HepG2 (cell line): ENCODE measurements around the gene LDAH. TPM values are rescaled to one million over a fixed set of nuclear protein-coding genes. Genes with fewer than 3 reads are reported as not detected.
A peak's percentile ranks its signal among the peaks of the same experiment; 100 is the strongest.

ENCODE experiments used
- ATAC-seq: fragments of 200-7000 bp; cut with Tn5 transposase; 3 replicates; pipeline ENCODE4 v1.9.1; 2020; ENCODE audit warnings: mild to moderate bottlenecking, moderate library complexity
- BruUV-seq: library from RNA; stranded (reverse); fragments of 400-500 nt; replicated peaks from 2 replicates; lab custom pipeline; 2021; lab: Mats Ljungman, UMichigan
- CTCF ChIA-PET: fragments of 300-600 bp; formaldehyde crosslinking; extraction: SDS; loops from one replicate; lab custom pipeline; 2021; ENCODE audit warnings: low total read pairs, inconsistent platforms, low intra/inter-chr PET ratio; lab: Yijun Ruan, JAX
- POLR2A ChIA-PET: fragments of 350-600 bp; sonication (Branson Sonifier 250); formaldehyde crosslinking; loops from one replicate; lab custom pipeline; 2020; ENCODE audit warnings: antibody characterized with exemption, inconsistent platforms; lab: Yijun Ruan, JAX
- DNase-seq: peaks from one replicate; pipeline ENCODE4 v3.0.0-alpha.2; 2015; ENCODE audit warnings: low spot score
- FAIRE-seq: peaks from 3 replicates; lab custom pipeline; 2011; peaks lifted over from hg19 to GRCh38; lab: Jason Lieb, UNC
- H2AFZ ChIP-seq: one replicate; pipeline ENCODE4 v1.6.1; 2011; ENCODE audit warnings: low read length, inconsistent platforms
- H3K27ac ChIP-seq: fragments of 300-600 bp; 3 replicates; pipeline ENCODE4 v1.8.0; 2011; ENCODE audit warnings: mixed run types, mild to moderate bottlenecking, mixed read lengths, low read length, inconsistent platforms; ENCODE audit not compliant: insufficient read depth; ENCODE audit errors: extremely low read length
- H3K27me3 ChIP-seq, 2 experiments: fragments of 200-600 bp in 1 of 2; 2 replicates in 1 of 2; 3 replicates in 1 of 2; pipeline versions ENCODE4 v1.6.0 to v1.8.0; 2011; ENCODE audit warnings: low read length in 2 of 2, mild to moderate bottlenecking in 2 of 2, moderate library complexity in 2 of 2, inconsistent platforms in 1 of 2; ENCODE audit not compliant: insufficient read depth in 2 of 2, control insufficient read depth in 1 of 2
- H3K36me3 ChIP-seq, 2 experiments: fragments of 200-600 bp in 1 of 2; replicated peaks in 1 of 2; 2 replicates in 1 of 2; 3 replicates in 1 of 2; pipeline versions ENCODE4 v1.5.1 to v1.8.0; 2011; ENCODE audit warnings: low read length in 2 of 2, inconsistent platforms in 1 of 2; ENCODE audit not compliant: insufficient read depth in 2 of 2, control insufficient read depth in 1 of 2
- H3K4me1 ChIP-seq: 2 replicates; pipeline ENCODE4 v1.5.1; 2012; ENCODE audit warnings: low read length, inconsistent platforms; ENCODE audit not compliant: insufficient read depth
- H3K4me2 ChIP-seq: 2 replicates; pipeline ENCODE4 v1.6.0; 2011; ENCODE audit warnings: low read depth, low read length, inconsistent platforms
- H3K4me3 ChIP-seq, 3 experiments: fragments of 200-600 bp in 1 of 3; sonication (generic), shearing (Covaris generic) in 1 of 3; replicated peaks in 1 of 3; 2 replicates each; pipeline ENCODE4 v1.5.1; 2011 to 2016; ENCODE audit warnings: low read length in 3 of 3, inconsistent platforms in 2 of 3, low read depth in 2 of 3, mild to moderate bottlenecking in 2 of 3, control low read depth in 1 of 3, mixed read lengths in 1 of 3; ENCODE audit not compliant: insufficient read depth in 1 of 3
- H3K79me2 ChIP-seq: one replicate; pipeline ENCODE4 v1.6.1; 2011; ENCODE audit warnings: low read length, inconsistent platforms; ENCODE audit not compliant: insufficient read depth
- H3K9ac ChIP-seq: 2 replicates; pipeline ENCODE4 v1.6.0; 2011; ENCODE audit warnings: mild to moderate bottlenecking, low read depth, low read length, inconsistent platforms; ENCODE audit not compliant: insufficient read depth
- H3K9me3 ChIP-seq: 2 replicates; pipeline ENCODE4 v1.5.1; 2012; ENCODE audit warnings: mild to moderate bottlenecking, low read length
- H4K20me1 ChIP-seq: 2 replicates; pipeline ENCODE4 v1.6.0; 2011; ENCODE audit warnings: inconsistent platforms, mild to moderate bottlenecking, low read length, moderate library complexity; ENCODE audit not compliant: insufficient read depth
- E2F1 ChIP-seq: sonication (generic); formaldehyde crosslinking; IDR thresholded peaks from 2 replicates; pipeline ENCODE4 v1.5.0; 2020; ENCODE audit warnings: missing genetic modification reagents
- FOXP1 ChIP-seq, 2 experiments: fragments of 450-650 bp in 1 of 2; IDR thresholded peaks; 2 replicates each; pipeline ENCODE4 v1.6.1; 2017 to 2018; ENCODE audit warnings: antibody characterized with exemption in 1 of 2
- MTF1 ChIP-seq: sonication (generic); formaldehyde crosslinking; IDR thresholded peaks from 2 replicates; pipeline ENCODE4 v1.5.0; 2020; ENCODE audit warnings: missing genetic modification reagents
- PAWR ChIP-seq: sonication (generic); formaldehyde crosslinking; IDR thresholded peaks from 2 replicates; pipeline ENCODE4 v1.4.0; 2020; ENCODE audit warnings: missing genetic modification reagents, mild to moderate bottlenecking, borderline replicate concordance
- SAFB2 ChIP-seq: sonication (generic); formaldehyde crosslinking; IDR thresholded peaks from 2 replicates; pipeline ENCODE4 v1.5.1; 2020; ENCODE audit warnings: missing genetic modification reagents, low read depth, mild to moderate bottlenecking, borderline replicate concordance
- ZNF263 ChIP-seq: sonication (generic); formaldehyde crosslinking; IDR thresholded peaks from 2 replicates; pipeline ENCODE4 v1.4.0; 2020; ENCODE audit warnings: missing genetic modification reagents
- WGBS: methylation state at CpG from one replicate; pipeline ENCODE4 v1.1.6; 2017; ENCODE audit warnings: low lambda C conversion rate; 5-methylcytosine and 5-hydroxymethylcytosine counted together
- in situ Hi-C: cut with HindIII; loops from 2 replicates; pipeline ENCODE4 v1.10.0; 2017; ENCODE audit warnings: low pct_unique_long_range_greater_than_20kb; ENCODE audit not compliant: extremely low pct_ligation_motif_present
- intact Hi-C: fragments of 100-400 bp; cut with micrococcal nuclease; formaldehyde crosslinking; loops from one replicate; pipeline ENCODE4 v1.10.0; 2022; ENCODE audit not compliant: unreplicated experiment
- polyA plus RNA-seq, 8 experiments: library from polyadenylated mRNA; depleted of rRNA in 3 of 8; stranded (reverse) in 7 of 8; unstranded in 1 of 8; fragments of >200 nt; fragmentation: Illumina TruSeq in 4 of 8; extraction: Trizol in 4 of 8; gene quantifications; 2 replicates each; pipeline versions ENCODE4 v1.2.1 to v1.2.3, GENCODE V29; 2011 to 2016; ENCODE audit warnings: low read depth in 4 of 8, missing spikeins in 1 of 8, mixed read lengths in 1 of 8; ENCODE audit not compliant: insufficient read depth in 1 of 8
- total RNA-seq, 5 experiments: library from RNA; depleted of rRNA; stranded (reverse); fragments of >200 nt; fragmentation: Illumina TruSeq; extraction: Trizol; gene quantifications; 2 replicates each; pipeline ENCODE4 v1.2.3, GENCODE V29; 2016; ENCODE audit warnings: low read depth in 1 of 5

LDAH gene
- total and polyA plus RNA-seq, 2 of the 13 experiments (the other 11 are each of a cell fraction or from before 2014, with no cell fraction given): 28.8 to 46.2 TPM

GRCh38 chr2:20668871-20669475, 153.9 kb downstream of the LDAH start:
- CTCF ChIA-PET: no interaction called here
- TF ChIP-seq SAFB2 (CRISPR knock-in tag) (no peak), PAWR (CRISPR knock-in tag) (no peak), FOXP1 (IDR thresholded peaks at IDR 0.05) (no peak), FOXP1 (CRISPR knock-in tag; IDR thresholded peaks at IDR 0.05) (no peak), MTF1 (CRISPR knock-in tag) (no peak), ZNF263 (CRISPR knock-in tag) (peak; percentile 84), E2F1 (no peak)
- no peak overlapping the region for H3K27ac ChIP-seq
- POLR2A ChIA-PET: interaction anchor here (4.2 kb wide), 1 partner anchor 19 kb away, joined by 44 read pairs; the partner anchor contains the start of gene HS1BP3
- H2AFZ ChIP-seq: no peak overlapping the region
- in situ Hi-C loops (loop anchor here (10.0 to 25.0 kb wide), 2 partner anchors 293 to 496 kb away; no protein-coding TSS in a partner anchor), intact Hi-C loops (loop anchor here (10.0 kb wide), 1 partner anchor 646 kb away; no protein-coding TSS in a partner anchor)
- peaks cover 14 to 19% of the 10 kb centered on the region in 2 experiments; a peak in 4 of 5 replicates for H3K27me3 ChIP-seq
- 94% methylated on average over 6 of the region's 8 CpGs for WGBS
- H3K9me3 ChIP-seq: no peaks in the 10 kb centered on the region
- no TSS peak for BruUV-seq
- H3K4me1 ChIP-seq: peaks cover 41% of the 10 kb centered on the region
- peaks cover 0 to 7% of the 10 kb centered on the region in 2 experiments; a peak in 2 of 5 replicates for H3K36me3 ChIP-seq
- peaks cover 17% of the 10 kb centered on the region for H3K79me2 ChIP-seq
- ATAC-seq (no peak), FAIRE-seq (no peak), DNase-seq (no peak)
- H3K4me2 ChIP-seq: peak overlapping the region; percentile 95
- H3K4me3 ChIP-seq: no peak overlapping the region; a peak in 1 of 6 replicates
- H3K9ac ChIP-seq: peak overlapping the region; percentile 80; the same call in 1 of the 2 replicates
- no peaks in the 10 kb centered on the region for H4K20me1 ChIP-seq
